22Rv1 (cell line): ENCODE results near the gene POLD4.

Experiments
- ZFX ChIP-seq: fragments of 450-650 bp; IDR thresholded peaks from 2 replicates; pipeline ENCODE4 v1.6.1; 2017; ENCODE audit warnings: antibody characterized with exemption, borderline replicate concordance
- TF ChIP-seq, protein P1 (sequence below): fragments of 450-650 bp; IDR thresholded peaks from 2 replicates; pipeline ENCODE4 v1.5.1; 2017; ENCODE audit warnings: mild to moderate bottlenecking

DNA sequence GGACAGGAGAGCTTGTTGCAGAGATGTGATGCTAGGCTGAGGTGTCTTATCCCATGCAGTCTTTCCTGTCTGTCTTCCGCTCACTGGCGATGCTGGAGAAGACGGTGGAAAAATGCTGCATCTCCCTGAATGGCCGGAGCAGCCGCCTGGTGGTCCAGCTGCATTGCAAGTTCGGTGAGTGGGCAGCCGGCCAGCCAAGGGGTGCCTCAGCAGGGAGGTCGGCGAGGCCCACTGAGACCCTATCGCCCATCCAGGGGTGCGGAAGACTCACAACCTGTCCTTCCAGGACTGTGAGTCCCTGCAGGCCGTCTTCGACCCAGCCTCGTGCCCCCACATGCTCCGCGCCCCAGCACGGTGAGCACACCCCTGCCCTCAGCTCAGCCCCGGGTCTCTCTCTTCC lies 40.1 kb upstream of the POLD4 start:
- TF ChIP-seq, protein P1, sequence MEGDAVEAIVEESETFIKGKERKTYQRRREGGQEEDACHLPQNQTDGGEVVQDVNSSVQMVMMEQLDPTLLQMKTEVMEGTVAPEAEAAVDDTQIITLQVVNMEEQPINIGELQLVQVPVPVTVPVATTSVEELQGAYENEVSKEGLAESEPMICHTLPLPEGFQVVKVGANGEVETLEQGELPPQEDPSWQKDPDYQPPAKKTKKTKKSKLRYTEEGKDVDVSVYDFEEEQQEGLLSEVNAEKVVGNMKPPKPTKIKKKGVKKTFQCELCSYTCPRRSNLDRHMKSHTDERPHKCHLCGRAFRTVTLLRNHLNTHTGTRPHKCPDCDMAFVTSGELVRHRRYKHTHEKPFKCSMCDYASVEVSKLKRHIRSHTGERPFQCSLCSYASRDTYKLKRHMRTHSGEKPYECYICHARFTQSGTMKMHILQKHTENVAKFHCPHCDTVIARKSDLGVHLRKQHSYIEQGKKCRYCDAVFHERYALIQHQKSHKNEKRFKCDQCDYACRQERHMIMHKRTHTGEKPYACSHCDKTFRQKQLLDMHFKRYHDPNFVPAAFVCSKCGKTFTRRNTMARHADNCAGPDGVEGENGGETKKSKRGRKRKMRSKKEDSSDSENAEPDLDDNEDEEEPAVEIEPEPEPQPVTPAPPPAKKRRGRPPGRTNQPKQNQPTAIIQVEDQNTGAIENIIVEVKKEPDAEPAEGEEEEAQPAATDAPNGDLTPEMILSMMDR = no peak
- no peak for TF ChIP-seq ZFX
